CD4-positive, alpha-beta T cell treated with Interleukin-6 at 100 ng/mL for 8 hours (primary cell): Measurements from ENCODE around the gene AFDN.

ENCODE experiments used
- DNase-seq: peaks from one replicate; pipeline ENCODE4 v3.0.0-alpha.2; 2020; ENCODE audit warnings: mixed read lengths, low spot score

Gene AFDN

DNA sequence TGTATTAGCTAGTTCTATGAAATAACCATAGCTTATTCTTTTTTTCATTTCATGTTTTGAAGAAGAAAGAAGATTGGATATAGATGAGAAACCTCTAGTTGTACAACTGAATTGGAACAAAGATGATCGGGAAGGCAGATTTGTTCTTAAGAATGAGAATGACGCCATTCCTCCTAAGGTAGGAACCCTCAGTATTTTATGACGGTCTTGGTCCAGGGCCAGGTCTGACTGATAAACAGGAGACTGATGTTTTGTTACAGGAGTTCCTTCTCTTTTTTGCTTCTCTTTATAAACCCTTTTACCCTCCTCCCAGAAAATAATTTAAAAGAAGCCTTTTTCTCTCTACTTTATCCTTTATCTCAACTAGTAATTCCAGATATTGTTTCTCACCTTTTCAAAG is 43.6 kb downstream of the AFDN start:
- DNase-seq = no peak

DNA sequence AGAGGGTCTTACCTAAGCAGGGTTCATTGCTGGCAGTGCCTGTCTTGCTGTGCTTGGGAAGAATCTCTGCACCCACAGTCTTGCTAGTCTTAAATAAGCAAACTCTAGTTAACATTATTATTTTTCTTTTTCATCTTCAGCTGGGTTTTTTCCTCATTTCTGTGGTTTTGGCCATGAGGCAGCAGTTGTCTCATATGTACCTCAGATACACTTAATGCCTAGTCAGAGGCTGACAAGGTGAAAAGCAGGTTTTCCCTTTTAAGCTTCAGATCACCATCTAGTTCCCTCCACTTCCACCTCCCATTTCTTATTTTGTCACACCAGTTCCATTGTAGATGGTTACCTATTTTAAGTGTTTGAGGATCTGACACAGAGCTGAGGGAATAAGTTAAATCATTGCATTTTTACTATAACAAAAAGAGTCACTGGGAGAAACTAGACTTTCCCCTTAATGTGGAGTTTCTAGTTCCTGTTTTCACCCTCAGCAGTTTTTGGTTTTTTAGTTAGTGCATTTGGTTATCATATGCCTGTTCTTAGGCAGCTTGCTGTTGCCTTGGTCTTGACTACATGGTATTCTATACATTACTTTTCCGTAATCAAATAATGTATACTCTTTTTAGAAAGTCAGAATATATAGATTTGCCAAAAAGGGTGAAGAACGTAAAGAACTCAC is 46.0 kb downstream of the AFDN start:
- DNase-seq = no peak

DNA sequence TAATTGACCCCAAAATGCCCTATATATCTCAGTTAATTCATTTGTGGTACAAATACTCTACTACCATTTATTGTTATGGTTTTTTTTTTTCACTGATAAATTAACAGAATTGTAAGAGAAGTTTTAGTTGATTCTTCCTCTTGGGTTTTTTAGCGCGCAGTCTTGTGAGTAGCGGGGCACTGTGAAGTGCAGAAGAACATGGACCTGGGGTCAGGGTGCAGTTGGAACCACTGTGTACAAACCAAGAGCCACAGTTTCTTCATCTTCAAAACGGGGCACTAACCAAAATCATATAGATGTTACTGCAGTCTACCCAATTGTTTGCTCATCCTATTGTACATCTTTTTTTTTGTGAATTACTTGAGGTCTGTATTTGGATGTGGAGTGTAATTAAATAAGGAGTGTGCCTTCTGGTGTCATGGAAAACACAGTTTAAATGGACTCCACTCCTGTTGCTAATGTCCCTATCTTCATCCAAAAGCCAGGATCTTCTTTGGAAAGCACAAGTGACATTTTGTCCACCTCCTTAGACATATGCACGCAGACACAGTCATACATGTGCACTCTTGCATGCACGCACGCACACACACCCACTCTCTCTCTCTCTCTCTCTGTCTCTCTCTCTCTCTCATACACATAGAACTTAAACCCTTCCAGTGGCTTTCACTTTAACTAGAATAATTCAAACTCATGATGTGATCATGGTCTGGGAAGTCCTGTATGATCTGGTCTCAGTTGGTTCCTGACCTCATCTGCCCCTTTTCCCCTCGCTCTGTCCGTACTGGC is 51.5 kb downstream of the AFDN start:
- no peak for DNase-seq

DNA sequence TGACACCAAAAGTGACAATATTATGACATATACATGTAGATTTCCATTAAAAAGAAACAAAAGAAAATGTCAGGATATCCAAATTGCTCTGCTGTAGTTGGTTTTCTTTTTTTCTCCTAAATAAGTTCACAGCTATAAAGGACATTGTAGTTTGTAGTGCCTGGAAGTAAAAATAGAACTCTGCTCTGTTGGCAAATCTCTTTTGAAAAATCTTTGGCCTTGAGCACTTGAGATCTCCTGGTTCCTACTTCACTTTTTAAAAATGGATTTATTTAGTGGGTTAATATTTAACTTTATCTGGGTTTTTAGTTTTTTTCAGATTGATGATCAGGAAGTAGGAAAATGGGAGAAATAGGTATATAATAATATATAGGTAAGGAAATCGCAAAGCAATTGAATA is 52.9 kb downstream of the AFDN start:
- DNase-seq = no peak

DNA sequence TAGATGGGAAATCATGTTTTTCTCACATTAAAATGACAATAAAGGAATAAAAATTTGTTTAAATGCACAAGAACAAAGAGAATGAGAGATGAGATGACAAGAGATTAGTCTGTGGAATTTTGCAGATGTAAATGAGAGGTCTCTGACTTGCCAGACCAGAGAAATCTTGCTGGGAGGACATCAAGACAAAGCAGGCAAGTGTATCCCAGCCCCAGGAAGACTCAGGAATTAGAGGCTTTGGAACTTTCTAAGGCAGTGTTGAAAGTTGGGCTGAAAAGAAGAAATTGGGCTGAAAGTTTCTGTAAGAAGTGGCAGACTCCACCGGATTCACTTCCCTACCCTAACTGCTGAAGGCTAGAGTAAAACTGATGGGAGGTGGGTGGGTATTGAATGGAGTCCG is 54.6 kb downstream of the AFDN start:
- DNase-seq = no peak

DNA sequence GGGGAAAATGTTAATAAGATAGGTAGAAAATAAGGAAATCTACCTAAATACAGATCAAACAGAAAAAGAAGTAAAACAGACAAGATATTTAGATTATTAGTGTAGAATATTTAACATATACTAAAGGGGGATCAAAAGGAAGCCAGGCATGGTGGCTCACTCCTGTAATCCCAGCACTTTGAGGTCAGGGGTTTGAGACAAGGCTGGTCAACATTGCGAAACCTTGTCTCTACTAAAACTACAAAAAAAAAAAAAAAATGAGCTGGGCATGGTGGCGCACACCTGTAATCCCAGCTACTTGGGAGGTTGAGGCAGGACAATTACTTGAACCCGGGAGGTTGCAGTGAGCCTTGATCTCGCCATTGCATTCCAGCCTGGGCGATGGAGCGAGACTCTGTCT is 55.5 kb downstream of the AFDN start:
- no peak for DNase-seq

DNA sequence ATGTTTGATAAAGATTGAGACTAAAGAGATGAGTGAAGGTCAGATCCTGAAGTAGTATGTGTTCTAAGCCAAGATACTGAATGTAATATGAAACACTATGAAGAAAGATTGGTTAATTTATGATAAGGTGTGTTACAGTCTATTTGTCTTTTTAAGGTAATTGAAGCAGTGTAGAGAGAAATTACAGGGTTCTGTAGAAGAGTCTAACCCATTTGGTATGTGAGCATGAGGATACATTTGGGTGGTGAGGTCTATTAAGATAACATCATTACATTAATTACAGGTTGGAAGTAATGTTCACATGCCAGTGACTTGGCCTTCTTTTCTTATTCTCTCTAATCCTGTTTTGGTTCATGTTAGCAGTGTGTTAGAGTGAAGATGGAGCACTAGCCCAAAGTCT is 61.4 kb downstream of the AFDN start:
- DNase-seq = no peak

DNA sequence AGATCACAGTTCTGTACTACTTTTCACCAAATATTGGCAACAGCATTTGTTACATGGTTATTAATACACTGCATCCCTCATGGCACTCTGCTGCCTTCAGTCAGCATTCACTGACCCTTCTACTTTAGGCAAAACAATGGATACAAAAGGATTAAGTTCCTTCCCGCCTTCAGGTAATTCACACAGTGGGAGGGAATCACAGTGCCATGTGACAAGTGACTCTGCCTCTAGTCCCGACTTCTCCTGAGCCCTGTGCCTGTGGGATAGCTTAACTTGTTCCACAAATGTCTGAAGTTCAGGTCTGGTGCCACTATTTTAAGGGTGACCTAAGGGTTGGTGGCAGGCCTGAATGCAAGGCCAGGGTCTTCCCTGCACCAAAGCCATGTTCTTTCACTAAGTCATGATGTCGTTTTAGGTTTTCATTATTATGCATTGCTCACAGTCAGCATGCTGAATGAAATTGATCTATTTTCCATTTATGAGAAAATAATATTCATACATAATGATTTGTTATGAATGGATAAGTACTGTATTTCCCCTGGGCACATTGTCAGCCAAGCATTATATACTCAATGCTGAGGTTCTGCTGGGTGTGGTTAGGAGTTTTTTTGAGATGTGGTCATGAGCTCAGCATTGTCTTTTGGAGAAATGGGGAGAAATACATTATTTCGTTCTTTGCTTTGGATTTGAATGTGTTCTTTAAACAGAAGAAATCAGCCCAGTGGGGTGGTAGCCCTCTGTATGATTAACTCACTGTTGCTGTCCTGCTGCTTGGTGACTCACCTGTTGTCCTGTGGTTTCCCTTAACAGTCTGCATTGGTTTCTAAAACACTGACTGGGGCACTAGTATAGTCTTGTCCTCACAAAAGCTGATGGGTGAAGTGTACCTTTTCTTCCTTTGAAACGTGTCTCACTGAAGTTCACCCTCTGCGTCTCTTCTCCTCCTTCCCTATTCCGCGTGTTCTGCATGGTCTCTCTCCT is 66.4 kb downstream of the AFDN start:
- no peak for DNase-seq

DNA sequence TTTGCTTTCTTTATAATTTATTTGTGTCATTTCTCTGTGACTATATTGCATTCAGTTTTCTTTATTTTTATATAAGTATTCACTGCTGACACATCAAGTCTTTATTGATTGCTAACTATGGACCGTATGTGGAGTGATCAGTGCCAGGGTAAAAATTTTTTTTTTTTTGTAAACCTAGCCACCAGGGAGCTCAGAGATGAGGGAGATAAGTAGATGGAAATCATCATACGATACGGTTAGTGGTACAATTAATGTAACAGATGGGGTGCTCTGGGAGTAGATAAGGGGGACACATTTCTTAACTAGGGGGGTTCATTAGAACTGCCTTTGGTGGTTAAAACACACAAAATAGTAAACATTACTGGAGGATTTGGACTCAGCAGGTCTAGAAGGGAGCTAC is 68.3 kb downstream of the AFDN start:
- no peak for DNase-seq

DNA sequence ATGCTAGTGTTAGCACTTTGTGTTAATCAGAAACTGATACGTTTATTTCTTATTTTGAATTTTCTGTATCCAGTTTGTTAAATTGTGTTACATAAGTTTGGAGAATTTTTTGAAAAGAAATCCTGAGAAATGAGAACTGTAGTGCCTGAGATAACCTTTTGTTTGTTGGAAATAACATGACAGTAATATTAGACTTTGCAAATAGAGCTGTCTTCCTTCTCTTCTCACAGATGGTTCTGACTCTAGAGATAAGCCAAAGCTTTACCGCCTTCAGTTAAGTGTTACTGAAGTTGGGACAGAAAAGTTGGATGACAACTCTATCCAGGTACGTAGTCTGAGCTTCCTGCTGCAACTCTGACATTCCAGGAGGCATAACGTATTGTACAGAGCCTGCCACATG is 69.9 kb downstream of the AFDN start:
- DNase-seq = no peak

DNA sequence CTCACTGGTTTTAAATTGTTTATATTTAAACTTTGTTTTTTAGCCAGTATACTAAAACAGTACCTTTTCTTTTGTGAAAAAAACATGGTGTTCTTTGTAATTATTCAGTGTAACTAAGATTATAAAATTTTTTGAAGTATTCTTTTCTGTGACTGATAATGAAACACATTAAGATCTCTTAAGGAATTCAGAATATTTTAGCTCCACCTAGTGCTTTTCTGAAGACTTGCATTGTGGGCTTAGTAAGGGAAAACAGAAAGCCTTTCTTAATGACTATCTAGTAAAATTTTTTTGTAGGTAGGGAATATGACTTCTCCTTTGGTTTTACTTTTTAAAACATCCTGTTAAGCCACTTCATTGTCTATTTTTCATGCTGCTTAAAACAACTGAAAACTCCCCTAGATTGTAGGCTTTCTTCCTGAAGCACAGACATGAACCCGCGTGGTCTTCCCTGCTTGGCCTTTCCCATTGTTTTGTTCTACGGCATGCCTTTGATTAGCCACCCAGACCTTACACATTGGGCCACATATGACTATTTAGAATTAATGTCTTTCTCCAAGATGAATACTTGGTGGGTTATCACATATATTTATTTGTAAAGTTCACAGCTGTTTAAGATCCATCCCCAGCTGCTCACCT is 72.1 kb downstream of the AFDN start:
- DNase-seq = no peak

DNA sequence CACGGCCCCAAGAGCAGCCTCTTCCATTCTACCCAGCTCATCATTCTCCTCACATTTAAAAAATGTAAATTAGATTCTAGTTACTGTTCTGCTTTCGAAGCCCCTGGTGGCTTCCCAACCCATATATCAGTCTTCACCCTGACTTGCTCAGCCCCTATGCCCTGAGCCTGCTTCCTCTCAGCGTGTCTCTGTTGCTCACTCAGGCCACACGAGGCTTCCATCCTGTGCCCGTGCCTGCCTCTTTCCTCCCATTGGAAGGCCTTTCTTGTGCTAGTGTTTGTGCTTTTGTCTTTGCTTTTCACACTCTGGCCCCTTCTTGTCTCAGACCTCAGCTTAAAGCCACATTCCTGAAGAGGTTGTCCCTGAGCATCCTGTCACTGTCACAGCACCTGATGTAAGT is 78.1 kb downstream of the AFDN start:
- DNase-seq = no peak

DNA sequence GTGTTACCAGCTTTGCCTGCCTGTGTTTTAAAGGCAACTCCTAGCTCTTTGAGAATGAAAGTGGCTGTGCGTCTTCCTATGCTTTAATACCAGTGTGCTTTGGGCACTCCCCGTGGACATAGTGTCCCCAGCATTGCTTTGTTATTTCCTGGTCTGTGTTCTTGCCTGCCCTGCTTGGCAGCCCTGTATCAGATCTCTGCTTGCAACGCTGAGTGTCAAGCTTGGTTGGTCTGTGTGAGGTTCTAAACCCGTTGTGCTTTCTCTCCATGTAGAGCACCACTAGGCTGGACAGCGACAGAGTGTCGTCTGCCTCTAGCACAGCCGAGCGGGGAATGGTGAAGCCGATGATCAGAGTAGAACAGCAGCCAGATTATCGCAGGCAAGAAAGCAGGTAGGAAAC is 80.2 kb downstream of the AFDN start:
- no peak for DNase-seq

DNA sequence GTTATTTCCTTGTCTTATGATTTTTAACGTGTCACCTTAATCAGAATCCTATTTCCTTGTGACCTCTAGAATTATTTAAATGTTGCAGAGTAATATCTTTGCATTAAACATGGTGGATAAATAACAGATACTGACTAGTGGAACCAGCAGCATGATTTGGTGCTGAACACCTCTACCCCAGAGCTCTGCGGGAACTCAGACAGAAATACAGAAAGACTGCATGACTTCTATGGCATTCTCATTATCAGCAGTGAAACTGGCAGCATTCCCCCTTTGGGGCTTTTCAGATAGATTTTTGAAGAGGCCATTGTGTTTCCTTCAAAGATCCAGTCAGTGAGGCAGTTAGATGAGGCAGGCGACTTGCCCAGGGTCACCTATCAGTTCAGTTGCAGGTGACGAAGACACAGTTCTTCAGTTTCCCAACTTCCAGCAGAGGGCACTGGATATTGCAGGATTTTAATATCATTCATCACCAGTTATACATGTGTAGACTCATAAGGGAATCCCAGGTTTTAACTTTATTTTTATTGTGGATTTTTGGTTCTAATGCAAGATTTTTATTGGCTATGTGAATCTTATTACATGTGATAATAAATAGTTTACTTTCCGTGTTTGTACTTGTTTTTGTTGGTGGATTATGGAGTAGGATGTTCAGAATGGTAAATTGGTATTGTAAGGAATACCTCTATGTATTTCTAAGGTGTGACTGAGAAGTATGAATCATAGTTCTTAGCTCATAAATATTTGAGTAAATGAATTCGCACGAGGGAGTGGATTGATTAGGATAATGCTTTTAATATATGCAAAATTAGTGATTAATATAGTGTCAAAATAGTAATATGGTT is 81.3 kb downstream of the AFDN start:
- DNase-seq = no peak

DNA sequence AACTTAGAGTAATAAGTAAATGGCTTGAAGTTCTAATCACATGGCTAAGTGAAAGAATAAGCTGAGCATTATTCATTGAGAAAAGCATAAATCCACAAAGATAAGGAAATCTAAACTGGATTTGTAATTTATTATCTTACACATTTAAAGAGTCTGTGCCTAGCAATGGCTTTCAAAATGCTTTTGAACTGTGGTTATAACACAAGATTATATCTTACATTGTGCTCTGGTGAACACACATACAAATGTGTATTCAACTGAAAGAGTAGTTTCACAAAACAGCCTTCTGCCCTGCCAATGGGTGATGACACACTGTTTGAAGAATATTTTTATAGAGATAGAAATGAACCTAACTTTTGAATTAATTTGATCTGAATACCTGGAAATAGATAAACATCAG is 83.3 kb downstream of the AFDN start:
- no peak for DNase-seq

DNA sequence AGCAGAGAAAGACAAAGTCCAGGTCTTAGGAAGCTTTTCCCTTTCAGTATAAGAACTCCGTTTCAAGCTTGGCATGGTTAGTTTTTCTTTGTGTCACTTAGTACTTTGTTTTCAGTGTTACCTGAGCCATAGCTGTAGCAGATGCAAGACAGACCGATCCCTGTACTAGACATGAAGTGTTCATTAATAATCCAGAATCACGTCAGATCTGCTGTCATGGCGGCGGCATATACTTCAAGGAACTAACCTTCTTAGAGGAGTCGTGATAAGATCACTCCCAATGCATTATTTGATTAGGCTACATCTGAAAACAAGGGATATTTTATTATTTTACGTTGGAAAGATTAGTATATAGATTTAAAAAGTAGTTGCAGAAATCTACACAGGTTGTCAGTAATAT is 83.9 kb downstream of the AFDN start:
- DNase-seq = no peak

DNA sequence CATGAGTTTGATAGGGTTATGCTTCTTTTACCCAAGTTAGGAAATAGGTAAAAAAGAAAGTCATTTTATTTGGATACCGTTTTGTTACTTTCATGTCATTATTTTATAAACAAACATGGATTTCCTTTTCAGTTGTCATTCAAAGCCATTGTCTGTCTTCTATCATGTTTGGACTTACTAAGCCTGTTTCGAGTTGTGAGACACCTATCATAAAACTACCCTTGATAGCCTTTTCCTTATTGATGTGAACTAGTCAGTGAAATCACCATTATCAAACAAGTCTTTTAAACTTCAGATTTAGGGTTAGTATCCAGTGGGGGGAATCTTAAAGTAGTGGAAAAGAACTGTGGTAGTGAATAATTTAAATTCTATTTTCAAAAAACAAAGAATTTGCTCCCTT is 85.8 kb downstream of the AFDN start:
- DNase-seq = no peak

DNA sequence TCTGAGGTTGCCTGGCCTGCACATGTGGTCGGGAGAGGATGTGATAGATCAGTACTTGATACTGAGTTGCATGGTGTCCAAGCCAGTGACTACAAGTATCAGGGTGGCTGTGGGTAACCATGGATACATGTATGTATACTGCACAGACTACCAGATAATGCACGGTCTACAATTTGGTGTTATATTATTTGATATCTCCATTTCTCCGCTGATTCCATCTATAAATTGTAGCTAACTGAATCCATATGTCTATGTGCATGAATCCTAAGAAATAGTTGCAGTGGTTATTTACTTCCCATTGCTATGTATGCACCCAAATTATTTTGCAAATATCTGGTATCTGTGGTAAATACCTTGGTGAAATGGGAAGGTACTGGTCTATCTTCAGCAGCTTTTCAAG is 87.0 kb downstream of the AFDN start:
- no peak for DNase-seq

DNA sequence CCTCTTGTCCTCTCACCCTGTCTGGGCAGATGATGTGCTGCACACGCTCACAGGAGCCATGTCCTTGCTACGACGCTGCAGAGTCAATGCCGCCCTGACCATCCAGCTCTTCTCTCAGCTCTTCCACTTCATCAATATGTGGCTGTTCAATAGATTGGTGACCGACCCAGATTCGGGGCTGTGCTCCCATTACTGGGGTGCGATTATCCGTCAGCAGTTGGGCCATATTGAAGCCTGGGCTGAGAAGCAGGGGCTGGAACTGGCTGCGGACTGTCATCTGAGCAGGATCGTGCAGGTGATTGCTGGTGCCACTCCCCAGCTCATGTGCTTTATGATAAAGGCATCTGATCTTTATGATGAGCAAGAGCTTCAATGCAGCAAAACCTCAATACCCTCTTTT is 88.4 kb downstream of the AFDN start:
- no peak for DNase-seq

DNA sequence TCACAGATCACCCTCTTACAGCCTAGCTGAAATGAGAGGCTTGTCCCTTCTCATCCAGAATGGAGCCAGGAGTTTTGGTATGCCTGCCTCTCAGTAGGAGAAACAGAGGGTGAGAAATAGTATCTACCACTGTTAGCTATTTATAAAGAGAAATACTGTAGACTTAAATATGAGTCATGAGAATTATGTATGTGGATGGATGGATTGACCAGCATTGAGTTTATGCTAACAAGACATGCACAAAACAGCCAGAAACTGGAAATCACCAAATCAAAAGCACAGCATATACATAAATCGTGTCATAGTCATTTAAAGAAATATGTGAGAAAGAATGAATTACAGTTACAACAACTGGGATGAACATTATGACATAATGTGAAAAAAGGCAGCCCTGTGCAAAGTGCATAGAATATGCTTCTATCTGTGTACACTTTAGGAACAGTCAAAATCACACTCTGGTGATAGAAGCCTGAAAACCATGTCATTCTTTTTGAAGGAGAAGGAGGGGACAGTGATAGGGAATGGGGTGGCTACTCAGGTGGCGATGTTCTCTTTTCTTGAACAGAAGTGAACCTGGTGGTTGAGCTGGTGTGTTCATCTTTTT is 90.9 kb downstream of the AFDN start:
- DNase-seq = no peak
